ENCODE measurements around the gene AFF3. TPM values are rescaled to one million over a fixed set of nuclear protein-coding genes. Genes with fewer than 3 reads are reported as not detected.

The AFF3 gene
- total RNA-seq, 1 experiment from 2014 or later: 0.22 TPM

DNA sequence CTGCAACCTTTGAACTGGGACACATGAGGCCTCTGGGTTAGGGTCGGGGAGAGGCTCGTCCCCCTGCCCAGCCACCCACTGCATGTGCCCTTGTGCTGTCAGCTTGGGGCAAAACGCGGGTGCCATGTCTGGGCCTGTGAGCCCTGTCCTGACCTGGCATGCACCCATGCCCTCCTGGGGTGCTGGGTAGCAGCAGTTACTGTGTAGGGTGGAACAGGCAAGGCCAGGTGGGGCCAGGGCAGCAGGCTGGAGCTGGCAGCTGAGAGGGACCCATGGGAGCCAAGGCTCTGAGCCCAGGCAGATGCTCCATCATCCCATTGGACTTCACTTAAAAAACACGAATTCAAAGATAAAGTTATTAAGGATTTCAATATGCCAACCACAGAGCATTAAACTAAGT is 518.8 kb downstream of the AFF3 start:
- 0 out of 5 replicates have a peak, but pooled peaks cover 0 to 2% of the 10 kb centered on the region in 2 experiments for H3K9me3 Mint-ChIP-seq
- no peak overlapping the region for H3K18ac ChIP-seq (ENCODE audit: insufficient read length, low read depth, low read length)
- peaks cover 5% of the 10 kb centered on the region; the same call in 1 of the 2 replicates for H3K27me3 Mint-ChIP-seq (ENCODE audit: low read depth)

More for the DNA sequence above, 518.8 kb downstream of the AFF3 start:
- Histone ChIP-seq H3K4ac (ENCODE audit: low read depth, low read length) (no peak overlapping the region), H3K23me2 (ENCODE audit: insufficient read length, low read depth, low read length, poor library complexity, severe bottlenecking) (no peaks in the 10 kb centered on the region), H2AFZ (ENCODE audit: low read length) (no peak overlapping the region), H4K8ac (replicated peaks; ENCODE audit: insufficient read length, low read depth, low read length) (no peak overlapping the region), H4K91ac (ENCODE audit: insufficient read length, low read depth, low read length) (no peak overlapping the region), H3K27ac (ENCODE audit: insufficient read length, low read depth, low read length) (no peak overlapping the region), H2AK5ac (ENCODE audit: insufficient read length, low read length) (no peak overlapping the region), H3K4me1 (ENCODE audit: insufficient read depth, low read length) (no peaks in the 10 kb centered on the region), H2BK5ac (ENCODE audit: insufficient read length, low read length) (no peak overlapping the region), H4K5ac (ENCODE audit: insufficient read length, low read depth, low read length) (no peak overlapping the region), H2BK120ac (ENCODE audit: low read depth, low read length, poor library complexity, severe bottlenecking) (no peak overlapping the region), H4K20me1 (ENCODE audit: control insufficient read depth, insufficient read depth, insufficient read length) (no peaks in the 10 kb centered on the region), H2BK15ac (ENCODE audit: low read depth, low read length) (no peak overlapping the region), H3K23ac (ENCODE audit: insufficient read length, low read depth, low read length) (no peak overlapping the region), H3K9me3 (ENCODE audit: control insufficient read depth, low read depth, low read length) (no peaks in the 10 kb centered on the region), H3K9ac (ENCODE audit: extremely low read depth, insufficient read length, low read length) (no peak overlapping the region), H2BK20ac (ENCODE audit: low read depth, low read length, poor library complexity, severe bottlenecking) (no peak overlapping the region), H2BK12ac (ENCODE audit: insufficient read length, low read depth, low read length) (no peak overlapping the region), H3T11ph (ENCODE audit: low read length) (no peak overlapping the region), H3K79me2 (ENCODE audit: insufficient read depth, low read length) (no peaks in the 10 kb centered on the region), H3K27me3 (ENCODE audit: insufficient read depth, low read length) (no peaks in the 10 kb centered on the region), H3K4me2 (ENCODE audit: insufficient read depth, insufficient read length, low read length) (no peak overlapping the region), H3K56ac (ENCODE audit: insufficient read length, low read depth, low read length) (no peak overlapping the region), H3K79me1 (ENCODE audit: insufficient read depth, low read depth, low read length, poor library complexity, severe bottlenecking) (no peaks in the 10 kb centered on the region), H3K14ac (ENCODE audit: insufficient read depth, low read length) (no peak overlapping the region; the same call in 1 of the 2 replicates)
- TF ChIP-seq CTCF (conservative IDR thresholded peaks at IDR 0.05): no peak
- no peaks in the 10 kb centered on the region; a peak in 1 of 7 replicates for H3K36me3 Mint-ChIP-seq (ENCODE audit: insufficient read depth in 1 of 3, low read depth in 3 of 3)
- WGBS (ENCODE audit: extremely low coverage, insufficient read length, low lambda C conversion rate): no CpG with 5 or more reads among the region's 5 CpGs
- no peak overlapping the region for H3K27ac Mint-ChIP-seq
- DNase-seq: no peak
- H3K4me3 Mint-ChIP-seq: no peak overlapping the region
- no peaks in the 10 kb centered on the region for H3K4me1 Mint-ChIP-seq
